Glutamatergic neuron (in vitro differentiated cells): ENCODE results near the gene CYTH1. TPM values are rescaled to one million over a fixed set of nuclear protein-coding genes. Genes with fewer than 3 reads are reported as not detected.

ENCODE experiments used
- DNase-seq: peaks from one replicate; pipeline ENCODE4 v3.0.0; 2022
- H3K27ac Mint-ChIP-seq: one replicate; pipeline ENCODE4 v1.8.0; 2020; ENCODE audit warnings: mild to moderate bottlenecking, mixed read lengths, inconsistent platforms; ENCODE audit not compliant: unreplicated experiment
- H3K27me3 Mint-ChIP-seq: one replicate; pipeline ENCODE4 v1.8.0; 2020; ENCODE audit warnings: mild to moderate bottlenecking, moderate library complexity, mixed read lengths, inconsistent platforms; ENCODE audit not compliant: unreplicated experiment
- H3K36me3 Mint-ChIP-seq: one replicate; pipeline ENCODE4 v1.8.0; 2020; ENCODE audit warnings: mild to moderate bottlenecking, mixed read lengths, inconsistent platforms; ENCODE audit not compliant: unreplicated experiment
- H3K4me1 Mint-ChIP-seq: one replicate; pipeline ENCODE4 v1.8.0; 2020; ENCODE audit warnings: mild to moderate bottlenecking, low read depth, mixed read lengths, inconsistent platforms; ENCODE audit not compliant: unreplicated experiment
- H3K4me3 Mint-ChIP-seq: one replicate; pipeline ENCODE4 v1.8.0; 2020; ENCODE audit warnings: mild to moderate bottlenecking, mixed read lengths, inconsistent platforms; ENCODE audit not compliant: unreplicated experiment
- H3K9me3 Mint-ChIP-seq: one replicate; pipeline ENCODE4 v1.8.0; 2020; ENCODE audit warnings: mild to moderate bottlenecking, moderate library complexity, mixed read lengths, inconsistent platforms; ENCODE audit not compliant: unreplicated experiment
- CTCF ChIP-seq: fragments of 200-600 bp; sonication (generic); IDR thresholded peaks from one replicate; pipeline ENCODE4 v1.5.0; 2021; ENCODE audit not compliant: partially characterized antibody, unreplicated experiment
- total RNA-seq: library from RNA; stranded (reverse); fragmentation: NEBNext Ultra II Directional; extraction: Animal tissue kit (Norgen Biotek cat#: 25700); gene quantifications from one replicate; pipeline ENCODE4 v1.2.1, GENCODE V29; 2021; ENCODE audit not compliant: unreplicated experiment

Gene CYTH1
- total RNA-seq, 1 donor from 2014 or later = 57.2 TPM

GRCh38 chr17:78825696-78826095 lies 43.6 kb upstream of the CYTH1 start:
- H3K36me3 Mint-ChIP-seq = no peaks in the 10 kb centered on the region
- no peak for TF ChIP-seq CTCF

GRCh38 chr17:78824240-78824639 lies 42.2 kb upstream of the CYTH1 start:
- H3K9me3 Mint-ChIP-seq = peaks cover 1% of the 10 kb centered on the region
- peaks cover 2% of the 10 kb centered on the region for H3K4me1 Mint-ChIP-seq
- H3K4me3 Mint-ChIP-seq = no peak overlapping the region
- no peak for DNase-seq
- H3K36me3 Mint-ChIP-seq = no peaks in the 10 kb centered on the region
- no peak overlapping the region for H3K27ac Mint-ChIP-seq
- no peak for TF ChIP-seq CTCF
- H3K27me3 Mint-ChIP-seq = peaks cover 9% of the 10 kb centered on the region

More at GRCh38 chr17:78825696-78826095, 43.6 kb upstream of the CYTH1 start:
- H3K27me3 Mint-ChIP-seq = peaks cover 9% of the 10 kb centered on the region
- H3K4me1 Mint-ChIP-seq = peaks cover 2% of the 10 kb centered on the region
- H3K27ac Mint-ChIP-seq = no peak overlapping the region
- H3K9me3 Mint-ChIP-seq = peaks cover 1% of the 10 kb centered on the region
- no peak overlapping the region for H3K4me3 Mint-ChIP-seq
- DNase-seq = no peak

- Mint-ChIP-seq H3K9me3 (peaks cover 1% of the 10 kb centered on the region), H3K36me3 (no peaks in the 10 kb centered on the region), H3K27me3 (peaks cover 7% of the 10 kb centered on the region), H3K4me3 (no peak overlapping the region), H3K27ac (peak overlapping the region; percentile 46), H3K4me1 (peaks cover 2% of the 10 kb centered on the region)
- DNase-seq = no peak
- peak; percentile 24 for TF ChIP-seq CTCF
Measured at GRCh38 chr17:78823282-78824046, 41.4 kb upstream of the CYTH1 start.

- H3K4me1 Mint-ChIP-seq = peaks cover 2% of the 10 kb centered on the region
- peaks cover 7% of the 10 kb centered on the region for H3K27me3 Mint-ChIP-seq
- peaks cover 1% of the 10 kb centered on the region for H3K9me3 Mint-ChIP-seq
- H3K27ac Mint-ChIP-seq = no peak overlapping the region
- H3K4me3 Mint-ChIP-seq = no peak overlapping the region
- DNase-seq = no peak
- no peaks in the 10 kb centered on the region for H3K36me3 Mint-ChIP-seq
- TF ChIP-seq CTCF = no peak
Measured at GRCh38 chr17:78822552-78822951, 40.5 kb upstream of the CYTH1 start.

GRCh38 chr17:78821961-78822360 lies 39.9 kb upstream of the CYTH1 start:
- Mint-ChIP-seq H3K4me1 (peaks cover 2% of the 10 kb centered on the region), H3K36me3 (no peaks in the 10 kb centered on the region), H3K27me3 (peaks cover 7% of the 10 kb centered on the region), H3K27ac (no peak overlapping the region), H3K4me3 (no peak overlapping the region), H3K9me3 (peaks cover 1% of the 10 kb centered on the region)
- no peak for DNase-seq
- no peak for TF ChIP-seq CTCF
